Endothelial cell of umbilical vein (primary cell): Measurements from ENCODE around the gene SLC12A8. TPM values are rescaled to one million over a fixed set of nuclear protein-coding genes. Genes with fewer than 3 reads are reported as not detected.

Source experiments
- BruUV-seq: library from RNA; stranded (reverse); fragments of 400-500 nt; replicated peaks from 2 replicates; lab custom pipeline; 2021; lab: Mats Ljungman, UMichigan
- CTCF ChIA-PET: fragments of 300-600, 350-600 bp; sonication (Branson Sonifier 250); formaldehyde crosslinking; loops from one replicate; lab custom pipeline; 2021; ENCODE audit warnings: antibody characterized with exemption, inconsistent platforms; lab: Charles Lee
- POLR2A ChIA-PET: fragments of 300-600, 350-600 bp; sonication (Branson Sonifier 250); formaldehyde crosslinking; loops from one replicate; lab custom pipeline; 2021; ENCODE audit warnings: antibody characterized with exemption, inconsistent platforms; lab: Charles Lee
- DNase-seq: peaks from one replicate; pipeline ENCODE4 v3.0.0-alpha.2; 2011; ENCODE audit warnings: low read depth, low spot score
- FAIRE-seq: peaks from 2 replicates; lab custom pipeline; 2011; peaks lifted over from hg19 to GRCh38; lab: Jason Lieb, UNC
- H2AFZ ChIP-seq: 2 replicates; pipeline ENCODE4 v1.6.0; 2012; ENCODE audit warnings: low read depth, low read length, control low read depth, inconsistent platforms
- H3K27ac ChIP-seq: 2 replicates; pipeline ENCODE4 v1.5.1; 2011; ENCODE audit warnings: low read depth, mild to moderate bottlenecking, control low read depth, low read length, moderate library complexity; ENCODE audit not compliant: insufficient read depth
- H3K27me3 ChIP-seq, 2 experiments: 2 replicates each; pipeline versions ENCODE4 v1.6.0 to v1.6.1; 2011; ENCODE audit warnings: low read length in 2 of 2, mixed read lengths in 1 of 2; ENCODE audit not compliant: control insufficient read depth in 2 of 2, insufficient read depth in 2 of 2
- H3K36me3 ChIP-seq, 2 experiments: 2 replicates in 1 of 2; 3 replicates in 1 of 2; pipeline ENCODE4 v1.5.1; 2011; ENCODE audit warnings: low read length in 2 of 2, mild to moderate bottlenecking in 1 of 2, moderate library complexity in 1 of 2; ENCODE audit not compliant: control insufficient read depth in 2 of 2, insufficient read depth in 2 of 2; ENCODE audit errors: extremely low read depth in 1 of 2
- H3K4me1 ChIP-seq: 3 replicates; pipeline ENCODE4 v1.5.1; 2011; ENCODE audit warnings: mild to moderate bottlenecking, low read length; ENCODE audit not compliant: control insufficient read depth, insufficient read depth; ENCODE audit errors: extremely low read depth
- H3K4me2 ChIP-seq: 2 replicates; pipeline ENCODE4 v1.6.1; 2011; ENCODE audit warnings: low read length, control low read depth, mixed read lengths; ENCODE audit not compliant: insufficient read depth
- H3K4me3 ChIP-seq, 3 experiments: fragments of 200-600 bp in 1 of 3; sonication (generic), shearing (Covaris generic) in 1 of 3; replicated peaks in 1 of 3; 2 replicates each; pipeline ENCODE4 v1.5.1; 2011 to 2016; ENCODE audit warnings: control low read depth in 3 of 3, low read length in 3 of 3, mild to moderate bottlenecking in 2 of 3, inconsistent platforms in 1 of 3, low read depth in 1 of 3, moderate library complexity in 1 of 3; ENCODE audit not compliant: insufficient read depth in 1 of 3
- H3K79me2 ChIP-seq: 2 replicates; pipeline ENCODE4 v1.6.0; 2012; ENCODE audit warnings: low read length, inconsistent platforms; ENCODE audit not compliant: control insufficient read depth, insufficient read depth
- H3K9ac ChIP-seq: replicated peaks from 2 replicates; pipeline ENCODE3; 2011; ENCODE audit warnings: low read length, control low read depth; ENCODE audit not compliant: insufficient read depth; ENCODE audit errors: extremely low read depth
- H3K9me1 ChIP-seq: replicated peaks from 3 replicates; pipeline ENCODE4 v1.6.0; 2011; ENCODE audit warnings: mild to moderate bottlenecking, low read length; ENCODE audit not compliant: control insufficient read depth, insufficient read depth; ENCODE audit errors: extremely low read depth
- H3K9me3 ChIP-seq: replicated peaks from 2 replicates; pipeline ENCODE4 v1.5.1; 2012; ENCODE audit warnings: low read length, inconsistent platforms; ENCODE audit not compliant: control insufficient read depth, insufficient read depth
- H4K20me1 ChIP-seq: replicated peaks from 2 replicates; pipeline ENCODE3; 2011; ENCODE audit warnings: mild to moderate bottlenecking, low read length; ENCODE audit not compliant: control insufficient read depth, insufficient read depth; ENCODE audit errors: extremely low read depth
- EZH2 ChIP-seq: IDR thresholded peaks from 2 replicates; pipeline ENCODE4 v1.6.1; 2012; ENCODE audit warnings: borderline replicate concordance, low read depth, mild to moderate bottlenecking, moderate library complexity, low read length, inconsistent platforms; ENCODE audit not compliant: severe bottlenecking
- FOS ChIP-seq: IDR thresholded peaks from 2 replicates; pipeline ENCODE4 v1.6.1; 2011; ENCODE audit warnings: mild to moderate bottlenecking, low read length, moderate library complexity, borderline replicate concordance; ENCODE audit not compliant: insufficient read depth
- GATA2 ChIP-seq: IDR thresholded peaks from 2 replicates; pipeline ENCODE4 v1.7.0; 2011; ENCODE audit warnings: low read depth, mild to moderate bottlenecking, moderate library complexity, mixed read lengths, low read length; ENCODE audit not compliant: insufficient read length, insufficient read depth
- JUN ChIP-seq: IDR thresholded peaks from 2 replicates; pipeline ENCODE4 v1.6.1; 2011; ENCODE audit warnings: borderline replicate concordance, low read depth; ENCODE audit not compliant: insufficient read length, insufficient read depth
- MYC ChIP-seq: IDR thresholded peaks from one replicate; pipeline ENCODE4 v1.6.1; 2011; ENCODE audit warnings: mild to moderate bottlenecking, low read depth, low read length
- POLR2A ChIP-seq: IDR thresholded peaks from 2 replicates; pipeline ENCODE4 v1.6.1; 2012; ENCODE audit warnings: low read depth, mild to moderate bottlenecking, control low read depth, low read length
- POLR2AphosphoS5 ChIP-seq: IDR thresholded peaks from 2 replicates; pipeline ENCODE4 v1.6.1; 2012; ENCODE audit warnings: low read depth, mild to moderate bottlenecking, control low read depth, low read length, moderate library complexity; ENCODE audit not compliant: insufficient read depth
- dilution Hi-C: fragments of 300-500 bp; cut with MboI; formaldehyde crosslinking; loops from one replicate; pipeline ENCODE4 v1.15.0; 2019; ENCODE audit warnings: low sequenced_read_pairs; ENCODE audit not compliant: extremely low pct_ligation_motif_present
- intact Hi-C: fragments of 100-400 bp; cut with micrococcal nuclease; formaldehyde crosslinking; loops from one replicate; pipeline ENCODE4 v1.10.0; 2022
- polyA plus RNA-seq, 4 experiments: library from polyadenylated mRNA; depleted of rRNA in 3 of 4; stranded (reverse) in 3 of 4; unstranded in 1 of 4; fragments of >200 nt; gene quantifications; 2 replicates each; pipeline versions ENCODE4 v1.2.1 to v1.2.3, GENCODE V29; 2011 to 2012; ENCODE audit warnings: missing spikeins in 1 of 4
- total RNA-seq: library from RNA; stranded (reverse); gene quantifications from 2 replicates; pipeline ENCODE4 v1.2.3, GENCODE V29; 2021
- TF ChIP-seq, protein P1 (sequence below), 2 donors: IDR thresholded peaks; 1 replicate in 1 of 2; 2 replicates in 1 of 2; pipeline ENCODE4 v1.5.1; 2011; ENCODE audit warnings: low read length in 2 of 2, mild to moderate bottlenecking in 2 of 2, moderate library complexity in 2 of 2, control low read depth in 1 of 2, inconsistent platforms in 1 of 2, low read depth in 1 of 2; ENCODE audit not compliant: insufficient read depth in 1 of 2; ENCODE audit errors: extremely low read depth in 1 of 2
- TF ChIP-seq, protein P2 (sequence below): IDR thresholded peaks from 2 replicates; pipeline ENCODE4 v1.6.1; 2011; ENCODE audit not compliant: insufficient read depth, insufficient read length

The SLC12A8 gene
- total and polyA plus RNA-seq, 2 donors (not counting 3 experiments of a cell fraction or from before 2014, with no cell fraction given): 0.86 to 0.90 TPM

DNA sequence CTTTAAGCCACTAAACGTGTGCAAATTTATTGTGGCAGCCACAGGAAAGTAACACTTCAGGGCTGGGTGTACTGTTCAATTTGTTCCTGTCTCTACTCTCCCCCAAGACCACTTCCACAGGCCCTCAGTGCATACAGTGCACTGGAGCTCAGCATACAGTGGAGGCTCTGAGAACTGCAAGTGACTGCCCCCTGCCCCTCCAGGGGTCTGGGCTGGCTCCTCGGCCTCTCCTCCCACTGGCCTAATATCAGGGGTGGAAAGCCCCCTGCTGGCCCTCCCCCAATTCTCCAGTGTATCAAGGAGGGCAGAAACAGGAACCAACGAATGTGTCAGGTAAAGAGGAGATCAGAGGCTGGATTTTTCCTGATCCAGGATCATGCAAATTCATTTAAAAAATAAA, 136.8 kb downstream of the SLC12A8 start:
- Histone ChIP-seq H3K4me1 (peaks cover 6% of the 10 kb centered on the region), H3K36me3 (no peaks in the 10 kb centered on the region), H3K27me3 (no peaks in the 10 kb centered on the region), H2AFZ (no peak overlapping the region), H3K79me2 (no peaks in the 10 kb centered on the region), H4K20me1 (no peaks in the 10 kb centered on the region), H3K27ac (no peak overlapping the region), H3K9me3 (no peaks in the 10 kb centered on the region), H3K4me3 (no peak overlapping the region), H3K9ac (no peak overlapping the region), H3K4me2 (no peak overlapping the region), H3K9me1 (no peaks in the 10 kb centered on the region)
- intact Hi-C loops: no loop called here
- FAIRE-seq: no peak
- TF ChIP-seq FOS (no peak), POLR2AphosphoS5 (no peak), JUN (no peak), EZH2 (no peak), POLR2A (no peak), GATA2 (no peak), MYC (no peak)
- TF ChIP-seq, protein P1, sequence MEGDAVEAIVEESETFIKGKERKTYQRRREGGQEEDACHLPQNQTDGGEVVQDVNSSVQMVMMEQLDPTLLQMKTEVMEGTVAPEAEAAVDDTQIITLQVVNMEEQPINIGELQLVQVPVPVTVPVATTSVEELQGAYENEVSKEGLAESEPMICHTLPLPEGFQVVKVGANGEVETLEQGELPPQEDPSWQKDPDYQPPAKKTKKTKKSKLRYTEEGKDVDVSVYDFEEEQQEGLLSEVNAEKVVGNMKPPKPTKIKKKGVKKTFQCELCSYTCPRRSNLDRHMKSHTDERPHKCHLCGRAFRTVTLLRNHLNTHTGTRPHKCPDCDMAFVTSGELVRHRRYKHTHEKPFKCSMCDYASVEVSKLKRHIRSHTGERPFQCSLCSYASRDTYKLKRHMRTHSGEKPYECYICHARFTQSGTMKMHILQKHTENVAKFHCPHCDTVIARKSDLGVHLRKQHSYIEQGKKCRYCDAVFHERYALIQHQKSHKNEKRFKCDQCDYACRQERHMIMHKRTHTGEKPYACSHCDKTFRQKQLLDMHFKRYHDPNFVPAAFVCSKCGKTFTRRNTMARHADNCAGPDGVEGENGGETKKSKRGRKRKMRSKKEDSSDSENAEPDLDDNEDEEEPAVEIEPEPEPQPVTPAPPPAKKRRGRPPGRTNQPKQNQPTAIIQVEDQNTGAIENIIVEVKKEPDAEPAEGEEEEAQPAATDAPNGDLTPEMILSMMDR (IDR thresholded peaks at IDR 0.05; ENCODE audit: extremely low read depth in 1 of 2, insufficient read depth in 1 of 2, low read depth in 1 of 2, low read length in 2 of 2): no peak
- TF ChIP-seq, protein P2, sequence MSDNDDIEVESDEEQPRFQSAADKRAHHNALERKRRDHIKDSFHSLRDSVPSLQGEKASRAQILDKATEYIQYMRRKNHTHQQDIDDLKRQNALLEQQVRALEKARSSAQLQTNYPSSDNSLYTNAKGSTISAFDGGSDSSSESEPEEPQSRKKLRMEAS: no peak
- CTCF ChIA-PET: interaction anchor here (0.8 kb wide), 1 partner anchor 16 kb away, joined by 3 read pairs; no protein-coding TSS in a partner anchor
- dilution Hi-C loops: no loop called here
- POLR2A ChIA-PET: no interaction called here
- no peak for DNase-seq
- no TSS peak for BruUV-seq
